Loucy (cell line): ENCODE measurements around the gene GRB10.

Experiments used
- CTCF ChIP-seq: fragments of 200-600 bp; sonication (generic); conservative IDR thresholded peaks from 2 replicates; pipeline ENCODE4 v1.5.1; 2014; ENCODE audit warnings: mild to moderate bottlenecking, antibody characterized with exemption, low read length
- EZH2phosphoT487 ChIP-seq: fragments of 200-600 bp; IDR thresholded peaks from 2 replicates; pipeline ENCODE4 v1.6.1; 2018; ENCODE audit warnings: antibody characterized with exemption, mild to moderate bottlenecking, moderate library complexity, borderline replicate concordance

- TF ChIP-seq CTCF = no peak
- no peak for TF ChIP-seq EZH2phosphoT487
Measured at GRCh38 chr7:50725774-50726173, 56.9 kb downstream of the GRB10 start.
